CD4-positive, alpha-beta T cell treated with Interleukin-17A for 1 hour (primary cell): Measurements from ENCODE around the gene DNAH3.
"Not testable (repeated sequence)": the region's sequence is repeated elsewhere in the genome, so short reads cannot be mapped to it uniquely, and the experiment has no call there.

ENCODE experiments used
- DNase-seq: peaks from one replicate; pipeline ENCODE4 v3.0.0-alpha.2; 2020

Gene DNAH3

GRCh38 chr16:21150375-21151001 is at the start of gene DNAH3:
Gene DNAH3, minus strand, starts transcription at chr16:21150846. Its CDS starts 527 bp downstream, at chr16:21150319.
- no peak for DNase-seq

GRCh38 chr16:21199607-21200218 is 49.1 kb upstream of the DNAH3 start:
- no peak for DNase-seq

- DNase-seq, result no peak
Observed at GRCh38 chr16:21197621-21198020, 47.0 kb upstream of the DNAH3 start.

- no peak for DNase-seq
Observed at GRCh38 chr16:21197112-21197511, 46.5 kb upstream of the DNAH3 start.

GRCh38 chr16:21195330-21195729 is 44.7 kb upstream of the DNAH3 start:
- not testable (repeated sequence) for DNase-seq

GRCh38 chr16:21194771-21195301 is 44.2 kb upstream of the DNAH3 start:
- DNase-seq, result no peak

- no peak for DNase-seq
Observed at GRCh38 chr16:21192991-21193390, 42.3 kb upstream of the DNAH3 start.

GRCh38 chr16:21190599-21190998 is 40.0 kb upstream of the DNAH3 start:
- no peak for DNase-seq

GRCh38 chr16:21190013-21190412 is 39.4 kb upstream of the DNAH3 start:
- no peak for DNase-seq

- DNase-seq, result no peak
Observed at GRCh38 chr16:21189311-21189710, 38.7 kb upstream of the DNAH3 start.

- no peak for DNase-seq
Observed at GRCh38 chr16:21186326-21186691, 35.7 kb upstream of the DNAH3 start.

GRCh38 chr16:21185659-21186325 is 35.1 kb upstream of the DNAH3 start:
- no peak for DNase-seq

GRCh38 chr16:21184834-21185233 is 34.2 kb upstream of the DNAH3 start:
- DNase-seq, result no peak

GRCh38 chr16:21183995-21184394 is 33.3 kb upstream of the DNAH3 start:
- DNase-seq, result no peak

GRCh38 chr16:21179983-21180365 is 29.3 kb upstream of the DNAH3 start:
- DNase-seq, result no peak

GRCh38 chr16:21179126-21179982 is 28.7 kb upstream of the DNAH3 start:
- DNase-seq, result no peak

GRCh38 chr16:21175397-21175796 is 24.8 kb upstream of the DNAH3 start:
- DNase-seq, result no peak

GRCh38 chr16:21172650-21173049 is 22.0 kb upstream of the DNAH3 start:
- no peak for DNase-seq

- not testable (repeated sequence) for DNase-seq
Observed at GRCh38 chr16:21170116-21170515, 19.5 kb upstream of the DNAH3 start.

- no peak for DNase-seq
Observed at GRCh38 chr16:21169249-21169981, 18.8 kb upstream of the DNAH3 start.

GRCh38 chr16:21167929-21168602 is 17.4 kb upstream of the DNAH3 start:
- DNase-seq, result no peak

GRCh38 chr16:21167360-21167759 is 16.7 kb upstream of the DNAH3 start:
- no peak for DNase-seq
